Ectodermal cell (in vitro differentiated cells): ENCODE measurements around the gene MAP7D1.

Experiments used
- H3K27ac ChIP-seq: 2 replicates; pipeline ENCODE4 v1.7.0; 2013; ENCODE audit warnings: mild to moderate bottlenecking, low read depth, low read length; ENCODE audit not compliant: insufficient read depth, poor library complexity, severe bottlenecking
- H3K27me3 ChIP-seq: 2 replicates; pipeline ENCODE4 v1.7.0; 2013; ENCODE audit warnings: mild to moderate bottlenecking, low read length; ENCODE audit not compliant: insufficient read depth, control insufficient read depth, poor library complexity, severe bottlenecking
- H3K36me3 ChIP-seq: one replicate; pipeline ENCODE4 v1.7.0; 2013; ENCODE audit warnings: low read length; ENCODE audit not compliant: control insufficient read depth, insufficient read depth
- H3K4me1 ChIP-seq: one replicate; pipeline ENCODE4 v1.7.0; 2013; ENCODE audit warnings: low read length; ENCODE audit not compliant: control insufficient read depth, insufficient read depth
- H3K4me3 ChIP-seq: 2 replicates; pipeline ENCODE4 v1.7.0; 2013; ENCODE audit warnings: low read depth, low read length, control low read depth; ENCODE audit not compliant: insufficient read depth
- H3K9me3 ChIP-seq: 2 replicates; pipeline ENCODE4 v1.7.0; 2013; ENCODE audit warnings: mild to moderate bottlenecking, low read length, moderate library complexity; ENCODE audit not compliant: control insufficient read depth
- WGBS, 2 experiments: methylation state at CpG; one replicate each; pipeline ENCODE4 v1.1.7; 2013; ENCODE audit warnings: missing lambda C conversion rate in 2 of 2; 5-methylcytosine and 5-hydroxymethylcytosine counted together

The MAP7D1 gene

GRCh38 chr1:36159614-36160387, 3.8 kb downstream of the MAP7D1 start:
- Histone ChIP-seq H3K27me3 (no peaks in the 10 kb centered on the region), H3K4me3 (no peak overlapping the region), H3K4me1 (peaks cover 38% of the 10 kb centered on the region), H3K9me3 (no peaks in the 10 kb centered on the region), H3K27ac (no peak overlapping the region), H3K36me3 (peaks cover 4% of the 10 kb centered on the region)
- WGBS, 2 experiments = 93 to 97% methylated on average over 10 of the region's 10 CpGs

- Histone ChIP-seq H3K9me3 (no peaks in the 10 kb centered on the region), H3K36me3 (peaks cover 4% of the 10 kb centered on the region), H3K4me1 (peaks cover 34% of the 10 kb centered on the region), H3K27ac (peak overlapping the region; percentile 8), H3K4me3 (peak overlapping the region; percentile 37), H3K27me3 (no peaks in the 10 kb centered on the region)
- WGBS, 2 experiments = 85 to 89% methylated on average over 4 of the region's 4 CpGs
Measured at GRCh38 chr1:36160388-36160948, 4.5 kb downstream of the MAP7D1 start.

- no peaks in the 10 kb centered on the region for H3K27me3 ChIP-seq
- peak overlapping the region; percentile 83 for H3K27ac ChIP-seq
- H3K4me3 ChIP-seq = peak overlapping the region; percentile 37
- 5 to 7% methylated on average over 12 of the region's 12 CpGs for WGBS, 2 experiments
- no peaks in the 10 kb centered on the region for H3K9me3 ChIP-seq
- peaks cover 34% of the 10 kb centered on the region for H3K4me1 ChIP-seq
- peaks cover 4% of the 10 kb centered on the region for H3K36me3 ChIP-seq
Measured at GRCh38 chr1:36160949-36161485, 5.1 kb downstream of the MAP7D1 start.

DNA sequence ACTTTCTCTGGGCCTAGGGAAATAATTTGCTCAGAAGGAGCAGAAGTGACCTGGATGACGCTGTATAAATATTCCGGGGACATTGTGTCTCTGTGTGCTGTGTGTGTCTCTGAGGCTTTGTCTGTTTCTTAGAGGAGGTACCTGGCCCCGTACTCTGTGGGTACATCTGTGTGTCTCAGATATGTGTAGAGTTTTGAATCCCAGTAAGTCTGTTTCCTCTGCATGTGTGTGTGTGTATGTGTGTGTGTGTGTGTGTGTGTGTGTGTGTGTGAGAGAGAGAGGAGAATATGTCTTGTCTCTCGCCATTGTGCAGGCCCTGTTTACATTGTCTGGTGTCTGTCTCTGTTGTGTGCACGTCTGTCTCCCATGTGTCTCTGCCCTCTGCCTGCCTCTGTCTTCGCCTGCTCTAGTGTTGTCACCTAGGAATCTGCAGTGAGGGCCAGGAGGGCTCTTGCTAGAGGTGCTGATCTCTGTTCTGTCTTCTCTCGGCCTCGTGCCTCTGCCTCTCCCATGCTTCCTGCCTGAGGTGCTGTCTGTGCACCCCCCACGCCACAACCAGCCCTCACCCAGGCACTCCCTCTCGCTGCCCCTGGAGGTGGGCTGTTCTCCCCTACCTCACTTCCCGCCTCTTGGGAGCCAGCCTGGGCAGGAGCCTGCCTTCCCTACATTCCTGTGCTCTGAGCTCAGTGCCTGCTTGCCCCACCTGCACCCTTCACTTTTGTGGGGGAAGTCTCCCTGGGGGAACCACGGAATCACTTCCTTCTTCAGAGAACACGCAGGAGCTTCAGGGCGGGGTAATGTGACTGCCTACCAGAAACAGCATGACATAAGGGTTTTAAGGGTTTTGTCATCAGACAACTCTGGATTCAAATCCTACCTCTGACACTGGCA, 5.9 kb downstream of the MAP7D1 start:
- Histone ChIP-seq H3K4me1 (peaks cover 34% of the 10 kb centered on the region), H3K9me3 (no peaks in the 10 kb centered on the region), H3K27me3 (no peaks in the 10 kb centered on the region), H3K27ac (no peak overlapping the region), H3K4me3 (no peak overlapping the region), H3K36me3 (peaks cover 4% of the 10 kb centered on the region)
- WGBS, 2 experiments = 71 to 77% methylated on average over 14 of the region's 14 CpGs

DNA sequence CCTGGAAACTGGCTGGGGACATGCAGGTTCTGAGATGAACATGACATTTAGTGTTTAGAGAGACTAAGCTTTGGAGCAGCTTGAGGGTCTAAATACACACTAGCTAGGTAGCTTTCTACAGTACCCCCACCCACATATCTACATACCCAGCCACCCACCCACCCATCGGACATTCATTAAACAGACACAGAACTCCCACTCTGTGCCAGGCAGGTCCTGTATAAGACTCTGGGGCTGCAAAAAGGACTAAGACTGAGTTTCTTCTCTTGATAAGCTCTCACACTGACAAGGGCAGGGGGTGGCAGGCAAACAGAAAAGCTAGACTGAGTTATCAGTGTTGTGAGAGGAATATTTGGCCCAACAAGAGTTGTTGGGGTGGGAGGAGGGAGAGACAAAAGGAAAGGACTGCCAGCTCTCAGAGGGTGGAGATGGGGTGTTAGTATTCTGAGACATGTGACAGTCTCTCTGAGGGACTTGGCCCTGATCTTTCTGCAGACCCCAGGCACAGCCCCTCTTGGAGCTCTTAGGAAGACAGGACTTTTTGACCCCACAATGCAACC, 6.8 kb downstream of the MAP7D1 start:
- WGBS, 2 experiments = 81 to 95% methylated on average over 1 of the region's 1 CpG
- Histone ChIP-seq H3K36me3 (peaks cover 8% of the 10 kb centered on the region), H3K27ac (no peak overlapping the region), H3K4me3 (no peak overlapping the region), H3K9me3 (no peaks in the 10 kb centered on the region), H3K4me1 (peaks cover 30% of the 10 kb centered on the region), H3K27me3 (no peaks in the 10 kb centered on the region)

GRCh38 chr1:36163426-36163825, 7.5 kb downstream of the MAP7D1 start:
- Histone ChIP-seq H3K27ac (no peak overlapping the region), H3K36me3 (peaks cover 6% of the 10 kb centered on the region), H3K27me3 (no peaks in the 10 kb centered on the region), H3K4me1 (peaks cover 23% of the 10 kb centered on the region), H3K9me3 (no peaks in the 10 kb centered on the region), H3K4me3 (no peak overlapping the region)

GRCh38 chr1:36164361-36164760, 8.4 kb downstream of the MAP7D1 start:
- no peaks in the 10 kb centered on the region for H3K27me3 ChIP-seq
- no peaks in the 10 kb centered on the region for H3K9me3 ChIP-seq
- H3K4me1 ChIP-seq = peaks cover 22% of the 10 kb centered on the region
- H3K36me3 ChIP-seq = peaks cover 5% of the 10 kb centered on the region
- H3K27ac ChIP-seq = no peak overlapping the region
- no peak overlapping the region for H3K4me3 ChIP-seq
- 92 to 94% methylated on average over 2 of the region's 2 CpGs for WGBS, 2 experiments

GRCh38 chr1:36165145-36165544, 9.2 kb downstream of the MAP7D1 start:
- no peaks in the 10 kb centered on the region for H3K9me3 ChIP-seq
- H3K4me3 ChIP-seq = no peak overlapping the region
- 83 to 100% methylated on average over 1 of the region's 1 CpG for WGBS, 2 experiments
- peaks cover 17% of the 10 kb centered on the region for H3K4me1 ChIP-seq
- H3K27me3 ChIP-seq = no peaks in the 10 kb centered on the region
- H3K27ac ChIP-seq = no peak overlapping the region
- H3K36me3 ChIP-seq = peaks cover 5% of the 10 kb centered on the region

GRCh38 chr1:36166136-36166535, 10.2 kb downstream of the MAP7D1 start:
- WGBS, 2 experiments = 67 to 68% methylated on average over 4 of the region's 4 CpGs
- H3K36me3 ChIP-seq = peaks cover 10% of the 10 kb centered on the region
- no peaks in the 10 kb centered on the region for H3K27me3 ChIP-seq

More at GRCh38 chr1:36166136-36166535, 10.2 kb downstream of the MAP7D1 start:
- no peaks in the 10 kb centered on the region for H3K9me3 ChIP-seq
- no peak overlapping the region for H3K4me3 ChIP-seq
- no peak overlapping the region for H3K27ac ChIP-seq
- peaks cover 7% of the 10 kb centered on the region for H3K4me1 ChIP-seq
